WI38 (cell line): ENCODE data around the gene CDT1.

Source experiments
- H3K4me3 ChIP-seq: 2 replicates; pipeline ENCODE4 v1.5.1; 2011; ENCODE audit warnings: low read depth, mild to moderate bottlenecking, control low read depth, low read length
- CTCF ChIP-seq: IDR thresholded peaks from 2 replicates; pipeline ENCODE4 v1.5.1; 2012; ENCODE audit warnings: low read depth, mild to moderate bottlenecking, control low read depth, low read length

Gene CDT1

GRCh38 chr16:88809068-88809675 is 5.6 kb downstream of the CDT1 start:
- H3K4me3 ChIP-seq = no peak overlapping the region
- TF ChIP-seq CTCF = no peak

GRCh38 chr16:88809676-88810165 is 6.1 kb downstream of the CDT1 start:
- no peak for TF ChIP-seq CTCF
- no peak overlapping the region for H3K4me3 ChIP-seq

GRCh38 chr16:88810166-88810911 is 6.8 kb downstream of the CDT1 start:
- no peak for TF ChIP-seq CTCF
- peak overlapping the region; percentile 65 for H3K4me3 ChIP-seq

GRCh38 chr16:88810912-88811768 is 7.6 kb downstream of the CDT1 start:
- no peak for TF ChIP-seq CTCF
- peak overlapping the region; percentile 65 for H3K4me3 ChIP-seq

- TF ChIP-seq CTCF = peak; percentile 17; the same call in 1 of the 2 replicates
- peak within 1 kb of the TSS; percentile 65 for H3K4me3 ChIP-seq
These were observed 8.4 kb downstream of the CDT1 start, which contains the start of gene APRT for GRCh38 chr16:88811769-88812512. Gene APRT, minus strand, starts transcription at chr16:88811928. Its CDS starts 29 bp downstream, at chr16:88811899.

- peak overlapping the region; percentile 65 for H3K4me3 ChIP-seq
- no peak for TF ChIP-seq CTCF
These were observed 9.1 kb downstream of the CDT1 start for GRCh38 chr16:88812513-88813268.
